GM20000 (cell line): Measurements from ENCODE around the gene CYRIA.

Experiments
- DNase-seq: peaks from one replicate; pipeline ENCODE4 v3.0.0; 2012; ENCODE audit warnings: low spot score
- CTCF ChIP-seq: IDR thresholded peaks from 2 replicates; pipeline ENCODE4 v1.5.1; 2012; ENCODE audit warnings: mild to moderate bottlenecking, control low read depth; ENCODE audit errors: extremely low read depth, missing control alignments

The CYRIA gene

GRCh38 chr2:16655905-16656642 lies 9.6 kb downstream of the CYRIA start:
- no peak for DNase-seq
- no peak for TF ChIP-seq CTCF

- DNase-seq, result no peak
- no peak for TF ChIP-seq CTCF
Observed at GRCh38 chr2:16655445-16655837, 10.2 kb downstream of the CYRIA start.

- no peak for TF ChIP-seq CTCF
- peak; percentile 38 for DNase-seq
Observed at GRCh38 chr2:16654833-16655444, 10.7 kb downstream of the CYRIA start.

GRCh38 chr2:16653799-16654198 lies 11.8 kb downstream of the CYRIA start:
- no peak for TF ChIP-seq CTCF
- DNase-seq, result peak; percentile 55

- no peak for DNase-seq
- no peak for TF ChIP-seq CTCF
Observed at GRCh38 chr2:16653083-16653375, 12.6 kb downstream of the CYRIA start.

GRCh38 chr2:16652296-16653082 lies 13.1 kb downstream of the CYRIA start:
- no peak for TF ChIP-seq CTCF
- DNase-seq, result no peak

GRCh38 chr2:16650287-16651249 lies 15.1 kb downstream of the CYRIA start:
- no peak for DNase-seq
- TF ChIP-seq CTCF, result no peak
